Measurements from ENCODE around the gene MPC2.

- no peak for TF ChIP-seq CTCF (IDR thresholded peaks at IDR 0.05)
- no peak for TF ChIP-seq TEAD1 (CRISPR knock-in tag; IDR thresholded peaks at IDR 0.05)
- no peak for TF ChIP-seq NR2C2 (CRISPR knock-in tag; IDR thresholded peaks at IDR 0.05)
- no peak for TF ChIP-seq JUN (CRISPR knock-in tag; IDR thresholded peaks at IDR 0.05)
- TF ChIP-seq IRF1 (CRISPR knock-in tag; IDR thresholded peaks at IDR 0.05), result no peak
- no peak for TF ChIP-seq USF1 (CRISPR knock-in tag; IDR thresholded peaks at IDR 0.05)
- no peak for TF ChIP-seq KAT7 (CRISPR knock-in tag; IDR thresholded peaks at IDR 0.05; ENCODE audit: borderline replicate concordance)
Observed at GRCh38 chr1:167899253-167899681, 37.6 kb downstream of the MPC2 start.

Data from WTC11 (cell line).